Measurements from ENCODE around the gene ASPN.

Gene ASPN

GRCh38 chr9:92517046-92517445 lies 34.7 kb upstream of the ASPN start:
- H3K27me3 ChIP-seq (replicated peaks) = no peaks in the 10 kb centered on the region
- no peak overlapping the region for H3K27ac ChIP-seq
- in situ Hi-C loops (cut with HindIII; ENCODE audit: low pct_ligation_motif_present, low sequenced_read_pairs) = no loop called here
- no peak for DNase-seq
- no peaks in the 10 kb centered on the region for H3K36me3 ChIP-seq (replicated peaks)
- TF ChIP-seq CTCF (IDR thresholded peaks at IDR 0.05; ENCODE audit: low read depth, low read length, missing control alignments) = no peak
- H3K4me3 ChIP-seq (ENCODE audit: low read depth, low read length) = no peak overlapping the region

GRCh38 chr9:92516521-92516920 lies 34.2 kb upstream of the ASPN start:
- Histone ChIP-seq H3K4me3 (ENCODE audit: low read depth, low read length) (no peak overlapping the region), H3K36me3 (replicated peaks) (no peaks in the 10 kb centered on the region), H3K27ac (no peak overlapping the region), H3K27me3 (replicated peaks) (no peaks in the 10 kb centered on the region)
- no peak for DNase-seq
- in situ Hi-C loops (cut with HindIII; ENCODE audit: low pct_ligation_motif_present, low sequenced_read_pairs) = no loop called here
- no peak for TF ChIP-seq CTCF (IDR thresholded peaks at IDR 0.05; ENCODE audit: low read depth, low read length, missing control alignments)

GRCh38 chr9:92514635-92515034 lies 32.3 kb upstream of the ASPN start:
- Histone ChIP-seq H3K4me3 (ENCODE audit: low read depth, low read length) (no peak overlapping the region), H3K27ac (no peak overlapping the region), H3K36me3 (replicated peaks) (no peaks in the 10 kb centered on the region), H3K27me3 (replicated peaks) (no peaks in the 10 kb centered on the region)
- no peak for DNase-seq
- TF ChIP-seq CTCF (IDR thresholded peaks at IDR 0.05; ENCODE audit: low read depth, low read length, missing control alignments) = no peak
- in situ Hi-C loops (cut with HindIII; ENCODE audit: low pct_ligation_motif_present, low sequenced_read_pairs) = no loop called here

GRCh38 chr9:92513349-92513748 lies 31.0 kb upstream of the ASPN start:
- no peak overlapping the region for H3K4me3 ChIP-seq (ENCODE audit: low read depth, low read length)
- in situ Hi-C loops (cut with HindIII; ENCODE audit: low pct_ligation_motif_present, low sequenced_read_pairs) = no loop called here
- no peak overlapping the region for H3K27ac ChIP-seq
- DNase-seq = no peak
- H3K36me3 ChIP-seq (replicated peaks) = no peaks in the 10 kb centered on the region
- no peak for TF ChIP-seq CTCF (IDR thresholded peaks at IDR 0.05; ENCODE audit: low read depth, low read length, missing control alignments)
- H3K27me3 ChIP-seq (replicated peaks) = no peaks in the 10 kb centered on the region

GRCh38 chr9:92512622-92513021 lies 30.3 kb upstream of the ASPN start:
- H3K36me3 ChIP-seq (replicated peaks) = no peaks in the 10 kb centered on the region
- no peak for DNase-seq
- H3K27ac ChIP-seq = no peak overlapping the region
- in situ Hi-C loops (cut with HindIII; ENCODE audit: low pct_ligation_motif_present, low sequenced_read_pairs) = no loop called here
- no peak for TF ChIP-seq CTCF (IDR thresholded peaks at IDR 0.05; ENCODE audit: low read depth, low read length, missing control alignments)
- no peaks in the 10 kb centered on the region for H3K27me3 ChIP-seq (replicated peaks)
- H3K4me3 ChIP-seq (ENCODE audit: low read depth, low read length) = no peak overlapping the region

GRCh38 chr9:92510747-92511146 lies 28.4 kb upstream of the ASPN start:
- Histone ChIP-seq H3K36me3 (replicated peaks) (no peaks in the 10 kb centered on the region), H3K4me3 (ENCODE audit: low read depth, low read length) (no peak overlapping the region), H3K27me3 (replicated peaks) (no peaks in the 10 kb centered on the region), H3K27ac (no peak overlapping the region)
- DNase-seq = no peak
- no peak for TF ChIP-seq CTCF (IDR thresholded peaks at IDR 0.05; ENCODE audit: low read depth, low read length, missing control alignments)
- in situ Hi-C loops (cut with HindIII; ENCODE audit: low pct_ligation_motif_present, low sequenced_read_pairs) = no loop called here
